Keratinocyte (primary cell): ENCODE results near the gene PRG2.

ENCODE experiments used
- EZH2 ChIP-seq: IDR thresholded peaks from one replicate; pipeline ENCODE4 v1.6.1; 2012; ENCODE audit warnings: inconsistent platforms, mild to moderate bottlenecking, low read length, moderate library complexity
- TF ChIP-seq, protein P1 (sequence below), 3 experiments: IDR thresholded peaks in 1 of 3; conservative IDR thresholded peaks in 1 of 3; optimal IDR thresholded peaks in 1 of 3; 2 replicates in 2 of 3; 3 replicates in 1 of 3; pipeline versions ENCODE3 to v1.5.1; 2011; ENCODE audit warnings: low read length in 3 of 3, mild to moderate bottlenecking in 3 of 3, moderate library complexity in 2 of 3, control low read depth in 1 of 3, inconsistent platforms in 1 of 3; ENCODE audit not compliant: insufficient read depth in 2 of 3; ENCODE audit errors: extremely low read depth in 1 of 3

DNA sequence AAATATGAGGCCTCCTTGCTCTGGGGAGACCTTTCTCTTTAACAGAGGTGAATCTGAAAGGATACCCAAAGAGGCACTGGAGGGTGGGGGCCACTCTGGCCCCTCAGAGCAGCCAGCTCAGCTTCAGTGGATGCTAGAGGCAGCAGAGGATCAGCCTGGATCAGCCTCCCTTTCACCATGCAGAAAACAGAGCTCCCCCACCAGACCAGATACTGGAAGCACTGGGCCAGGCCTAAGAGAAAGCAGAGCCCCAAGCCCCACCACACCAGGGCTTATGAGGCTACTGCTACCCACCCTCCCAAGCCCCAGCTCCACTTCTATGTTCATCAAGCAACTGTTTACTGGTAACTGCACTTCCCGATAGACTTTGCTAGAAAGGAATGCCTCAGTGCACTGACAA lies 40.5 kb upstream of the PRG2 start:
- TF ChIP-seq, protein P1, sequence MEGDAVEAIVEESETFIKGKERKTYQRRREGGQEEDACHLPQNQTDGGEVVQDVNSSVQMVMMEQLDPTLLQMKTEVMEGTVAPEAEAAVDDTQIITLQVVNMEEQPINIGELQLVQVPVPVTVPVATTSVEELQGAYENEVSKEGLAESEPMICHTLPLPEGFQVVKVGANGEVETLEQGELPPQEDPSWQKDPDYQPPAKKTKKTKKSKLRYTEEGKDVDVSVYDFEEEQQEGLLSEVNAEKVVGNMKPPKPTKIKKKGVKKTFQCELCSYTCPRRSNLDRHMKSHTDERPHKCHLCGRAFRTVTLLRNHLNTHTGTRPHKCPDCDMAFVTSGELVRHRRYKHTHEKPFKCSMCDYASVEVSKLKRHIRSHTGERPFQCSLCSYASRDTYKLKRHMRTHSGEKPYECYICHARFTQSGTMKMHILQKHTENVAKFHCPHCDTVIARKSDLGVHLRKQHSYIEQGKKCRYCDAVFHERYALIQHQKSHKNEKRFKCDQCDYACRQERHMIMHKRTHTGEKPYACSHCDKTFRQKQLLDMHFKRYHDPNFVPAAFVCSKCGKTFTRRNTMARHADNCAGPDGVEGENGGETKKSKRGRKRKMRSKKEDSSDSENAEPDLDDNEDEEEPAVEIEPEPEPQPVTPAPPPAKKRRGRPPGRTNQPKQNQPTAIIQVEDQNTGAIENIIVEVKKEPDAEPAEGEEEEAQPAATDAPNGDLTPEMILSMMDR (optimal IDR thresholded peaks at IDR 0.05 in 1 of 3, IDR thresholded peaks at IDR 0.05 in 1 of 3, conservative IDR thresholded peaks at IDR 0.05 in 1 of 3; ENCODE audit: extremely low read depth in 1 of 3, insufficient read depth in 2 of 3, low read length in 3 of 3) = no peak
- TF ChIP-seq EZH2 = no peak
